Dermis microvascular lymphatic vessel endothelial cell (primary cell): ENCODE measurements around the gene TMEM33. TPM values are rescaled to one million over a fixed set of nuclear protein-coding genes. Genes with fewer than 3 reads are reported as not detected.

Source experiments
- DNase-seq, 2 donors: peaks; one replicate each; pipeline versions ENCODE4 v3.0.0 to v3.0.0-alpha.2; 2010; ENCODE audit warnings: low read depth in 2 of 2
- total RNA-seq: library from RNA; depleted of rRNA; stranded (reverse); fragments of >200 nt; gene quantifications from 2 replicates; pipeline ENCODE4 v1.2.1, GENCODE V29; 2014

TMEM33 gene
- total RNA-seq, 1 donor from 2014 or later: 36.5 TPM

GRCh38 chr4:41994461-41994985, 59.3 kb downstream of the TMEM33 start:
- DNase-seq: no peak

GRCh38 chr4:41998019-41998418, 62.8 kb downstream of the TMEM33 start:
- no peak for DNase-seq

- DNase-seq: no peak
Observed at GRCh38 chr4:41999321-41999720, 64.1 kb downstream of the TMEM33 start.

GRCh38 chr4:42008011-42008786, 73.0 kb downstream of the TMEM33 start:
- DNase-seq: no peak

Other genes starting within 250 kb of the TMEM33 start
- not detected in 2 replicates for gene PHOX2B, start 186.7 kb upstream of the TMEM33 start, total RNA-seq
- 0.13 TPM in 2 replicates for gene DCAF4L1, start 46.3 kb downstream of the TMEM33 start, total RNA-seq
- gene SLC30A9, start 55.1 kb downstream of the TMEM33 start, total RNA-seq: 36.3 and 44.1 TPM in 2 replicates
- gene BEND4, start 217.2 kb downstream of the TMEM33 start, total RNA-seq: under 0.01 TPM in 2 replicates